GM04504 (cell line): ENCODE results near the gene KCNN3.

Experiments
- DNase-seq: peaks from one replicate; pipeline ENCODE4 v3.0.0-alpha.2; 2012; ENCODE audit warnings: low read depth

KCNN3 gene

DNA sequence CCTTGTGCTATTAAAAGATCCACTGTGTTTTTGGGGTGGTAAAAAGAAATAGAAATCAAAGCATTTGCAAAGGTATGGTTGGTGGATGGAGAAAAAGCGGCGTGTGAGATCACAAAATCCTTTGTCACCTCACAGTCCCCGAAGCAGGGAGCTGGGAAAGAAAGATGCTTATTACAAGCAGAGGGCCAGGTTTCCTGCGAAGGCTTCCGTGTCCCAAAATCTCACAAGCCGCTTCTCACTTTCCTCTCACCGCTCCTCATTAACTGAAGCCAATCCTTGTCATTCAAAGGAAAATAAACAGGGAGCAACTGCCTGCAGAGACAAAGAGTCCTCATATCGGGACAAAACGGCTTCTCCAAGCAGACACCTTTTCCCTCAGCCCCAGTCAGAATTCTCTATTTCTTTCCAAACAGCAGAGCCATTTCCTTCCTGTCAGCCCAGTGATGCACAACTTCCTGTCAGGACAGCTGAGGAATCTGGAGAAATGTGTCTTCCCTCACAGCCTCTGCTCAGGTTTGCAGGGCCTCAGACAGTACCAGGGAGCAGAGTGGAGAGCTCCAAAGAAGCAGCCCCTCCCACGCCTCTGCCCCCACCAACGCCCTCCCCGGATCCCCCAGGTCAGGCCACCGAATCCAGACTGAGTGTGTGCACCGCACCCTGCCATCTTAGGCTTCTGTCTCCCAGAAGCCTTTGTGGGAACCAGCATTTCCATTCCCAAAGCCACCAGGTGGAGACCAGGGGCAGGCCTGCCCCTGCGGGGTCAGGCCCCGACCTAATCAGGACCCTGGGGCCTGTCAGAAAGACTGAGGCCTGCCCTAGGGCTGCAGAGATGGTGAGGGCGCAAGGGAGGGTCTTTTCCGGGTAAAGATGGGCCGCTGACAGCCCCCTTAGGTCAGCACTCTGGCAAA is 29.6 kb downstream of the KCNN3 start:
- no peak for DNase-seq

DNA sequence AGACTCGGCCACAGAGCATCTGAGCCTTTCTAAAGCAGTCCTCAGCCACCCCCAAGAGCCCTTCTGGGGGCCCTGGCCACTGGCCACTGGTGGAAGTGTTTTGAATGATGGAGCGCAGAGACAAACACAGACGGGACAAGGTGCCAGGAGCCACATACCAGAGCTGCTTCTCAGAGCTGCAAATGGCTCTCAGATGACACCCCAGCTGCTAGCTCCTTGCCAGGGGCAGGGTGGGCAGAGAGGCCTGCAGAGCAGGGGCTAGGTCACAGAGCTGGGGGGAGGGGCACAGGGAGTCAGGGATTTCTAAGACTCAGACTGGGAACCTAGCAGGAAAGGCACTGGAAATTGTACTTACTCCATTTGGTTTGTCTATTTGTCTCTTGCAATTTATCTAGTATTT is 30.4 kb downstream of the KCNN3 start:
- DNase-seq, result no peak

DNA sequence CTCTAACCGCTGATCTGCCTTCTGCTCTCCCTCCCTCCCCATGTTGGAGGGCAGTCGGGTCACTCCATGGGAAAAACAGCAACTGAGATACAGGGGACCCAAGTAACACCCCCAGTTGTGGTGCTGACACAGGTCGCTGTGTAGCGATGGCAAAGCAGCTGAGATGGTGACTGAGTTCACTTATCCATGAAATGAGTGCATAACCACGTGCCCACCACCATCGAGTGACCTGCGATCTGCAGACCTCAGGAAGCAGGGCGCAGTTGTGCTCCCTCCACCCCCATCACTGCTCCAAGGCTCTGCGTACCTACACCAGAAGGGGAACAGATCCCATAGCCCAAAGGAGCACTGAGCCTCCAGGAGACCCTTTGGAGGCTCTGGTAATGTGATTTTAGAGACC is 31.1 kb downstream of the KCNN3 start:
- DNase-seq, result no peak

DNA sequence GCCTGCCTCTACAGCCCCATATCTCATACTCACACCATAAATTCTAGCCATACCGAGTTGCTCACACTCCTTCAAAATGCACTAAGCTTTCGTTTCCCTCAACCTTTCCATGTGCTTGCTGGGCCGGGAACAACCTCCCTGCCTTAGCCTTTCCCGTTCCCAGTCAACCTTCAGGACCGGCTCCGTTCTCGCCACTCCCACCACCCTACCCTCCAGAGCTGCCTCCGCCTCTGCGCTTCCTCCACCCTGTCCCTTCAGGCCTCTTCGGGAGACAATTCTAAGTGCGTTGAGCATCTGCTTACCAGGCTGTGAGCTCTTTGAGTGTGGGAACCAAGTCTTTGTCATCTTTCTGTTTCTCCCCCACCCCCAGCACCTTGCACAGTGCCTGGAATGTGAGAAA is 31.6 kb downstream of the KCNN3 start:
- DNase-seq, result no peak

DNA sequence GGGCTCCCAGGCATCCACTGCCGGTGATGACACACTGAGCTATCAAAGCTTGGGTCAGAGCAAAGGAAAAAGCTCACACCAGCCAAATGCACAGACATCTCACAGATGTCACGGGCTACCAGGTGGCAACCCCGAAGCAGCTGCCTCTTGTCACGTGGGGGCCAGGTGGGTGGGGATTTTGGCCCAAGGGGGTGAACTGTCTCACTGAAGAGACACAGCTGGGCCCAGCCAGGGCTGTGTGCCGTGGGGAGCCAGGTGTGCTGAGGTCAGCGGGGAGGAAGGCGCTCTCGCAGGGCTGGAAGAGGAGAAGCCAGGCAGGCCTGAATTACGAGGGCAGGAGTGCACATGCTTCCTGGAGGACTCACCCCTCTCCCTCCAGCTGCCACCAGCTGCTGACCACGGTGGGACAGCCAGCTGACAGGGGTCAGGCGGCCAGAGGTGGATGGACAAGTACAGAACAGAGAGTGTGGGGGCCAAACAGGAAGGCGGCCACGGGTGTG is 32.4 kb downstream of the KCNN3 start:
- no peak for DNase-seq

DNA sequence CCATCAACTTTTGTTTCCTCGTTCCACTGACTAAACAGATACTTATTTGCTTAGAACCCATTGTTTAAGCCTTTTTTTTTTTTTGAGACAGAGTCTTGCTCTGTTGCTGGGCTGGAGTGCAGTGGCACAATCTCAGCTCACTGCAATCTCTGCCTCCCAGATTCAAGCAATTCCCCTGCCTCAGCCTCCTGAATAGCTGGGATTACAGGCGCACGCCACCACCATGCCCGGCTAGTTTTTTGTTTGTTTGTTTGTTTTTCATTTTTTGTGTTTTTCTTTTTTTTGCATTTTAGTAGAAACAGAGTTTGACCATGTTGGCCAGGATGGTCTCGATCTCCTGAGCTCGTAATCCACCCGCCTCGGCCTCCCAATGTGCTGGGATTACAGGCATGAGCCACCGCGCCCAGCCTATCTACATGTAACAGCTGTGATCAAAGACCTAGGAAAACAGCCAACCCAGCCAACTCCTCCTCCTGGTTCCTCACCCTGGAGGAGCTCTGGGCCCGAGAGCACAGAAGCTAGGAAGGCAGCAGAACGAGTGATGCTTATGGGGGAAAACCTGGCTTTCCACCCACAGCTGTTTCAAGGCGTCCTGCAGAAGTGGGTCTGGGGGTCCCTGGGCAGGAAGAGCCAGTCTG is 32.9 kb downstream of the KCNN3 start:
- no peak for DNase-seq

DNA sequence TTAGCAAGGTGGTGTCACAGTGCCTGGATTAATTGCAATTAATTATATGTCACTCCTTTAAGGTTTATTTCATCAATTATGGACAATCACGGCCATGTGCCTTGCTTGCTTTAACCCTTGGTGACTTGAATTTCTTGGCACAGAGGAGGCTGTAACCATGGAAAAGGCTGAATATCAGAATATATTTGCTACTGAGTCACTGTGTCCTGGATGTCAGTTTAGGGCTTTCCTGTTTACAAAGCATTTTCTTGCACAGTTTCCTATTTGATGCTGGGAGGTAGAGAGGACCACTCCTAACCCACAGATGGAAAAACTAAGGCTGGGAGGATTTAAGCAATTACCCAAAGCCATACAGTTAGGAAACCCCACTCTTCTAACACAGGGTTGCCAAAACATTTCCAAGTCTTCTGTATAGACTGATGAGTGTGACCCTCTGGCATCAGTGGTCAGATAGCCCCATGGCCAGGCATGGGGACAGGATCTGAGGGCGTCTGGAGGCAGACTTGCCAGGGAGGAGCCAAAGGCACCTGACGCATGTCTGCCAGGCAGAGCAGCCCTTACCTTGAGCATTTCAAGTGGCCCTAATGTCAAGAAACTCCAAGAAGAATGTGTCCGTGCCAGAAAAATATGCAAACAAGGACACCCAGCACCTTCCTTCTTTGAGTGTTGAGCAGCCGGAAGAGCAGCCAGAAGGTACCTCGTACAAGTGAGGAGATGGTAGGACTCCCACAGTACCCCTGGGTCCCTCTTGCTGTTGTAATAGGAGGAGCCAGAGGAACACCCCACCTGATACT is 34.4 kb downstream of the KCNN3 start:
- no peak for DNase-seq

DNA sequence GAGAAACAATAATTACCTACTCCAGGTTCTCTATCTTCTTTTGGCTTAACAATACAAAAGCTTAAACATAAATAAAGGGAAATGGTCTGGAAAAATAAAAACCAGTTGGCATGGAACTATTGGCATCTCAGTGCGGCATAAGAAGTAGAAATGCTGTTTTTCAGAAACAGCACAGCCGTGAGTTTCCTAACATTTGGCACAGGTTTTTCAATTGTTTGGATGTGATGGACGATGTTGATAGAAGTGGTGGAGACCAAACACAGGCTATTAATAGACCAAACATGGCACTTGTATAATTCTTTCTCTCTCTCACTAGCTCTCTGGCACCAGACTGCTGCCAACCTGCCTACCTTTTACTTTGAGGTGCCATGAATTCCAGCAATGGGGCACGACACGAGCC is 36.2 kb downstream of the KCNN3 start:
- DNase-seq, result no peak

DNA sequence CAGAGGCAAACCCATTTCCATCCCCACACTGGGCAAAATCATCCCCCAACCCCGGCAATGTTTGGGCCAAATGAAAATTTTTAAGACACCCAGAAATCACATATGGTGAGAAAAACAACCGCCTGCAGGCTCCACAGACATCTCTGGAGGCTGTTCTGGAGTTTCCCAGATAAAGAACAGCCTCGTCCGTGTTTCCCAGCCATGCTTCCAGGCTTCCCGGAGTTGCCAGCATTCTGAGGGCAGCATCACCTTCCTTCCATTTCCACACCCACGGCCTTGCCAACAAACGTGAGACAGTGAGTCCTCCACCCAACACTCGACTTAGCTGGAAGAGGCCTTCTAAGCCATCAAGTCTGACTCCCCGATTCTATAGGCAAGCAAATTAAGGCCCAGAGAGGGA is 36.9 kb downstream of the KCNN3 start:
- DNase-seq, result no peak

DNA sequence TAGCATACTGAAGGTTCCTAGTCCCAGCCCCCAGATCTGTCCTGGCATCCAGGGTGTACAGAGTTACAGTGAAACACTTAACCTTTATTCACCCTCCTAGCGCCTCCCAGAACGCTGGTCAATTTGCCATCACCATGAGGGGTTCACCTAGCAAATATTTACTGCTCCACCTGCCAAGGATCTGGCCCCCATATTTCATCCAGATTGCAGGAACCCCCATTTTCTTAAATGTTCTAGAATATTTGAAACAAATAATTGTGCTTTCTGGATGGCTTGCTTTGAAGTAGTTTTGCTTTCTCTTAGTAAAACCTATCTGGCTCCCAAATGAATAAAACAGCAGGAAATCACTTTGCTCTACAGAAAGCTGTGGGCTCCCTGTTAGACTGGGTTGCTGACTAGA is 37.7 kb downstream of the KCNN3 start:
- DNase-seq, result no peak

DNA sequence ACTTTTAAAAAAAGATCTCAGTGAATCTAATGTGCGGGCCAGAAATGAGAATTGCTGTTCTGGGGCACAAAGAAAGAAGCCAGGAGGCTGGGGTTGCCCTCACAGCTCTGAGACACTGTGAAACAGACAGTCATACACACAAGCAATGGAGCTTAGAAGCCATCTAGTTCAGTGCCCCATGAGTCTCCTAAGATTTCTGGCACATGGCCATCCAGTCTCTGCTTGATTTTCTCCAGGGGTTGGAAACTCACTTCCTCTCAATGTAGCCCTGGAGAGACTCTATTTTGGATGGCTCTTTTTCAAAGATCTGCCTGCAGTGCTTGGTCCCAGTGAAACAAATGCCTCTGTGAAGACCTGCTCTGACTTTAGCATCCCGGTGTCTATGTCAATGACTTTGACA is 38.6 kb downstream of the KCNN3 start:
- no peak for DNase-seq

DNA sequence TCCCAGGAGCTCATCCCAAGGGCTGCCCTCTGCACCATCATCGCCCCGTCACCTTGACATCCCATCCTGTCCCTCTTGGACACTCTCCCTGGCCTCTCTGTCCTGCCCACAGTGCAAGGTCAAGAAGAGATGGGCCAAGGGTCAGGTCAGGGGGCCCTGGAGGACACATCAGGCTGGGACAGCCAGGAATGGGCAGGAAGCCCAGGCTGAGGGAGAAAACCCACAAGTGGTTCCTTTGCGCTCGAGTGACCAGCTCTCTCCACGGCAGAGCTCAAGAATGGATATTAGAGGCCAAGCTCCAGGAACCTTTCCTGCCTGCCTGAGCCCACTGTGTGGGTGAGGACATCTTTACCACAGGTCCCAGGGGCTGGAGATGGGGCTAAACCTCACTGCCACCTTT is 41.0 kb downstream of the KCNN3 start:
- DNase-seq, result no peak

DNA sequence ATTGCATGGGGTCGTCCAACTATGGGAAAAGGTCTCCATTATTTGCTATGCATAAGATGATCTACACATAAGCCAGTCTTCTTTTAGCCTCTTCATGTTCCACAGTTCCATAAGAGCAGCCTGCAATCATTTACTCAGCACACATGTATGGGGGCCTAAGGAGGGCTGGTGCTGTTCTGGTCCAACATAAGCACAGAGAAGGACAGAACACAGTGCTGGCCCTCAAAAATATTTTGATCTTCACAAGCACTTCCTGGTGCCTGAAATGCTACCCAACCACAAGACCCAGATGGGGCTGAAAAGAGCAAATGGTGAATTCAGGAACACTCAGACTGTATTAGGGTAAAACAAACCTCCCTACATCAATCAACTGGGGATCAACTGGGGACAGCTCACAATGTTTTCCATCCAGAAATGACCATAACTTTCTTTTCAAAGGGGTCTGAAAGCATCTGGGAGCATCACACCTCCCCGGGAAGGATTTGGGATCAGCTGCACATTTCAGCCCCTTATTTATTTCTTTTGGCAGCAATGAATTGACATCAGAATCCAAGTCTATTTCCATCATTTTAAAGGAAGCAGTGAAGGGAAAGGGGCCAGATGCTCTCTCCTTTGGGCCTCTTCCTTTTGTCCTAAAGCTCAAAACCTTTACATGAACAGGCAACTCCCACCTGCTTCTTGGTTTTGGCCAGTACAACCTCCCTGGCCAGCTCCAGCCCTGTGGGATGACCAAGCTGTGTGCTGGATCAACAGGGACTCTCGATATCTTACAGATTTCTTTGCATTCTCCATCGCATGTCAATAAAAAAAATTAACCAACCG is 45.7 kb downstream of the KCNN3 start:
- DNase-seq, result no peak

DNA sequence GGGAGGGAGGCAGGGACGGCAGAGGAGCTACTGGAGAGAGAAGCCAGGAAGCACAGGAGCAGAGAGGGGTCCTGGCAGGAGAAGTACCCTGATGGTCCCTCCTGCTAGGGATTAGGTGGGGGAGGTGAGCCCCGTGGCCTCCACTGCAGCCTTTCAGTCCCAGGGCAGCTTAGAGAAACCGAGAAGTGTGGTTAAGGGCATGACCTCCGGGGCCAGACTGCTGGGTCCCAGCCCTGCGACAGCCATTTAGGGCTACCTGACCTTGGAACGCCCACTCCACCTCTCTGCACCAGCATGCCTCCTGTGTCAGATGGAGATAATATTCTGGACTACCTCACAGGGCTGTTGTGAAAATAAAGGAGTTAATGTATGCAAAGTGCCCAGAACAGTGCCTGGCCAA is 47.4 kb downstream of the KCNN3 start:
- DNase-seq, result no peak

DNA sequence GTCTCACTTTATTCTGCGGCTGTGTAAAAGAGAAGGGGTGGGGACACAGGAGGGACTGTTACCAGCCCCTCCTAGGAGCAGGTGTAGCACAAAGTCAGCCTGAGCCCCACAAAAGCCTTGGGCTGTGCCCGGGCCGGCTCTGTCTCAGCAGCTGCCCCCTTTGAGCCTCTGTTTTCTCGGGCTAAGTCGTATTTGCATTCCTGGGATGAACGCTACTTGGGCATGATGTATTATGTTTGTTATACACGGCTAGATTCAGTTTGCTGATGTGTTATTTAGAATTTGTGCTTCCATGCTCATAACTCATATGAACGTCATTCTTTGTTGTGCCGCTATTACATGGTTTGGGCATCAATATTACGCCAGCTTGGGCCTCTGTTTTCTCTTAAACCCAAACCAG is 47.8 kb downstream of the KCNN3 start:
- DNase-seq, result no peak

DNA sequence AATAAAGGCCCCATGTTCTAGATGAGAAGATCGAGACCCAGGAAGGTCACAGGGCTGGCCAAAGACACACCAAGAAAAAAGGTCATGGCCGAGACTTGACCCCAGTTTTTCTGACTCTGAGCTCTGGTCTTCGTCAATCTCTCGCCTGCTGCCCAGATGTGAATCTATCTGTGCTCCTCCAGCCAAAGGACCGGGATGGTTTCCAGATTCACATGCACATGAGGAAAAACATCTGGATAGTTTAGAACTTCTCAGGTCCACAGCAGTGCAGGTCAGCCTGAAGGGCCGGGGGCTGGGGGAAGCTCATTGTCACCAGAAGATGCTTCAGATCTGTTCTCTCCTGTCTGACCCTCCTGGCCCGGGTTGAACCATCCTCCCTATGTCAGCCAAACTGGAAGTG is 49.0 kb downstream of the KCNN3 start:
- no peak for DNase-seq

DNA sequence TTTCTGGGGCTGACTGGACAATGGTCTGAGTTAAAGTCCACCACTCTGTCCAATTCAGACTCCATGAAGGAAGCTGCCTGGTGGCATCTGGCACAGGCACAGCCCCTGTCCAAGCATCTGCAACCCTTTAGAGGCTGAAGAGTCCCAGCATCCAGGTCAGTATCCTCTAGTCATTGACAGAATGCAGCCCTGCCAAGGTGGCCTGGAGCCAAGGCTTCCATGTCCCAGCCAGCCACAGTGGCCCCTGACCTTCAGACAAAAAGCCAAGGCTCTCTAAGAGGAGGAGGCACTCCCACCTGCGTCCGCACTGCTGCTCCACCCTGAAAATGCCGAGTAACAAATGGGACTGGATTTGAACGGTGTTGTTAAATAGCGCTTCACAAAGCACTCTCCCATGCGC is 49.4 kb downstream of the KCNN3 start:
- DNase-seq, result no peak

DNA sequence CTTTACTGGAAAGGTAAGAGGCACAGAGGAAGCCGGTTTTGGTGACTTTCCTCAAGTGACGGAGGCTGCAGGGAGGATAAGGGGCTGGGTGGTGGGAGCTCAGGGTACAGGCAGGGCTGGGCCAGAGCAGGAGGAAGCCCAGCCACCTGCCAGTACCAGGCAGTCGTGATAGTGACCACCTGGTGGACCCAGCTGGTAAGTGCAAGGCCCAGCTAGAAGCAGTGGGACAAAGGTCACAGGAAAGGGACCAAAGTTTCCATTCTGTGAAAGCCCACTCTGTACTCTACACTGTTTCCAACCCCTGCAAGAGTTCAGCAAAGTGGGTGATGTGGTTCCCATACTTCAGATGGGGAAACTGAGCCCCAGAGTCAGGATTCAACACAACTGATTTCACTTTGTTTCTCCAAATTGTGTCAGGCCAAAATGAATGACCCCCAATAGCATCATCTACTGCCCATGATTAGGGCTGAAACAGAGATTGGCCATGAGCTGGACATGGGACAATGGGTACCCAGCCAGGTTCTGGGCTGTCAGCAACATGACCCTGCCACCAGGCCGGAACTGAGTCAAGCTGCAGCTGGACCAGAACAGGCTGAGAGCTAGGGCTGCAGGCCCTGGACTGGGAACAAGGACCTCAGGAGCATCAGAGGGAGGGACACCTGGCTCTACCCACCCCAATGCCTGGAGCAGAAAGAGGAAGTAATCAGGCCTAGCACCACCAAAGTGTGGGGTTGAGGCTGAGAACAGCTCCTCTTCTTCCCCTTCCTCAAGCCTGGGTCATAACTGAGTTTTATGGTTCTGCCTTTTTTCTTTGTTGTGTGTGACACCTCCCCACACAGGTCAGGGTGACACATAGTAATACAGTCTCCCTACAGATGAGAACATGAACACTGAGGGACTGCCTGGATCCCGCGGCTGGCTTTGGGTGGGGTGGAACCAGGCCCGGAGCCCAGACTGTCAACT is 50.2 kb downstream of the KCNN3 start:
- no peak for DNase-seq

DNA sequence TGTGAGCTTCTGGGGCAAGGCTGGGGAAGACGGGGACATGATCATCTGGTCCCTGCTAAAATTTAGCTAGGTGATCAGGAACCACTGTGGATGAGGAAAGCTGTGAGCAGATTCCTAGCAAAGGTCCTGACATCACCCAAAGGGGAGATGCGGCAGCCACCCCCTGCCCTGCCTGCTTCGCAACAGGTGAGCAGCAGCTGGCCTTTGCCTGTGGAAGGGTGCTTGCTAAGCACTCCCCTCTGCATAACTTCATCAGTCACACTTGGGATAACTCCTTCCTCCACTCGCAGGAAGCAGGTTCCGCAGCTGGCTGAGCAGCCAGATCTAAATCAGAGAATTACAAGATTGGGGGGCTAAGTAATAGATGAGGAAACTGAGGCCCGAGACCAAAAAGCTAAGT is 51.2 kb downstream of the KCNN3 start:
- no peak for DNase-seq

DNA sequence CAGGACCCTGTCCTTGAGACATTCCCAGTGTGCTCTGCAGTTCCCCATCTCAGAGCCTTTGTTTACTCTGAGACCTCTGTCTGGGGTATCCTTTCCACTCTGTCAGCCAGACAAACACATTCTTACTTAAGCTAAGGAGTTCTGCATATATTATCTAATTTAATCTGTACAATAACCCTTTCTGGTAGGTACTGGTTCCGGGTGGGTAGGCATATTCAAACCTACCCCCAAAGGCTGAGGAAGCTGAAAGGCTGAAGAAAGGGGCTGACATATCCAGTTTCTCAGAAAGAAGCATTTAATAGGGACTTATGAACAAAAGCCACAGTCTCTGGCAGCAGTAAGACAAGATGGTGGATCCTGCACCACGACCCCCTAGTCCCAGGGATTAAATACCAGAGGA is 53.1 kb downstream of the KCNN3 start:
- no peak for DNase-seq

DNA sequence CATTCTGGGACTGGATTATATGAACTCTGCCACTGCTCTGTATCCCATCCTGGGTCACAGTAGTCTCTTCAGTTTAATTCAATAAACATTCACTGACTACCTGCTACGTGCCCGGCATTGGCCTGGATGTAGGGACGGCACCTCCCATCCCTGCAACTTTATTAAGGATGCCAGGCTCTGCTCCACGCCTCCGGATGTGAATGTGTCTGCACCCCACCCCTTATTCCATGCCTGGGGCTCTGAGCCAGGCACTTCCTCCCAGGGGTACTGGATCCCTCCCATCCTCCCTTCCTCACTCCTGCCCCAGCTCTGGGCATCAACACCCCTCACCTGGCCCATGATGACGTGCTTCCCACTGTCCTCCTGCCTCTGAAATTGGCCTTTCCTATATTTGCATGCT is 53.7 kb downstream of the KCNN3 start:
- no peak for DNase-seq
